ENCODE measurements around the gene ZBTB7C.
"Not testable (repeated sequence)": the region's sequence is repeated elsewhere in the genome, so short reads cannot be mapped to it uniquely, and the experiment has no call there.

The ZBTB7C gene

DNA sequence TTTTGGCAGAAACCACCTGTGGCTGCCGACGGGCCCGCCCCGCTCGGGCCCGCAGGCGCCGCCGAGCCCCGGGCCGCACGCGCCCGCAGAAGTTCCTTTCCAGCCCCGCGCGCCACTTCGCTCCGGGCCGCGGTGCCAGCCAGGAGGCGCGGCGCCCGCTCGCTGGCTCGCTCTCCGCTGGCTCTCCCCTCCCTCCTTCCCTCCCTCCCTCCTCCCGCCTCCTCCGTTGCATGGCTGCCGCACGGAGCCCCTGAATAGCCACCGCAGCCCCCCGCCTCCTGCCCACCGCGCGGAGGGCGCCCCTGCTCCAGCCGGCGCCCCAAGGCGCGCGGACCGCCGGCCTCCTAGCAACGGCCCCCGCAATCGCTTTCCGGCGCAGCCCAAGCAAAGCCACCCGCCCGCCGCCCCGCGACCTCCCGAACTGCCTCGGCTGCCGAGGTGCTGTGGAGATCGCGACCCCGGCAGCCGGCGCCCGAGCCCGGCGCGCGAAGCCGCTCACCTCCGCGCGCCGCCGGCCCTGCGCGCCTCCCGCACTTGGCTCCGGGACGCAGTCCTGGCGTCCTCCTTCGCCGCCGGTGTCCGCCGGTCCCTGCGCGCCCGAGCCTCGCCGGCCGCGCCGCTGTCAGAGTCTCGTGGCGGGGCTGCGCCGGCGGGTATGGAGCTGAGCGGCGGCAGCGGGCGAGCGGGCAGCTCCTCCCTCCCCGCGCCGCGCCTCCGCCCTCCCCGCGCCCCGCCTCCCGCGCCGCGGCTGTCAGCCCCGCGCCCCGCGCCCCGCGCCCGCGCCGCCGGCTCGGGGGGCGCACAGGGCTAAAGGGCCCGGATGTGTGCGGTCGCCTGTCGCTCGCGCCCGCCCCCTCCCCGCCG, at the start of gene ZBTB7C:
Gene ZBTB7C (minus strand): TSS at position 657 of the 864 bp plus-strand sequence.
- DNase-seq (ENCODE audit: low read depth, low spot score), result no peak

DNA sequence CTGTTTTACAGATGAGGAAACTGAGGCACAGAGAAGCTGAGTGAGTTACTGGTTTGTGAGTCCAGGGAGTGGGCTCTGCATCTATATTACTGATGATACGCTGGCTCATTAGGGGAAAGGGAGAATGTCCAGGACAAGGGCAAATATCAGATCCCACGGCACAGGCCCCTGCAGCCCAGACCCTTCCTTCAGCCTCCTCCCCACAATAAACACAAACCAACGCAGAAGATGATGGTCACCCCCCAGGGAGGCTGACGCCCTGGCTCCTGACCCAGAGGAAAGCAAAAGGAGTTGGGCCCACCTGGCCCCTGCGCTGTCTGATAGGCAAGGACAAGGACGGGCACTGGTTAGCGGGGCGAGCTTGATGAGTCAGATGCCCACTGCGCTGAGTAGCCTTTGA, 47.7 kb upstream of the ZBTB7C start:
- DNase-seq (ENCODE audit: low read depth, low spot score), result no peak

DNA sequence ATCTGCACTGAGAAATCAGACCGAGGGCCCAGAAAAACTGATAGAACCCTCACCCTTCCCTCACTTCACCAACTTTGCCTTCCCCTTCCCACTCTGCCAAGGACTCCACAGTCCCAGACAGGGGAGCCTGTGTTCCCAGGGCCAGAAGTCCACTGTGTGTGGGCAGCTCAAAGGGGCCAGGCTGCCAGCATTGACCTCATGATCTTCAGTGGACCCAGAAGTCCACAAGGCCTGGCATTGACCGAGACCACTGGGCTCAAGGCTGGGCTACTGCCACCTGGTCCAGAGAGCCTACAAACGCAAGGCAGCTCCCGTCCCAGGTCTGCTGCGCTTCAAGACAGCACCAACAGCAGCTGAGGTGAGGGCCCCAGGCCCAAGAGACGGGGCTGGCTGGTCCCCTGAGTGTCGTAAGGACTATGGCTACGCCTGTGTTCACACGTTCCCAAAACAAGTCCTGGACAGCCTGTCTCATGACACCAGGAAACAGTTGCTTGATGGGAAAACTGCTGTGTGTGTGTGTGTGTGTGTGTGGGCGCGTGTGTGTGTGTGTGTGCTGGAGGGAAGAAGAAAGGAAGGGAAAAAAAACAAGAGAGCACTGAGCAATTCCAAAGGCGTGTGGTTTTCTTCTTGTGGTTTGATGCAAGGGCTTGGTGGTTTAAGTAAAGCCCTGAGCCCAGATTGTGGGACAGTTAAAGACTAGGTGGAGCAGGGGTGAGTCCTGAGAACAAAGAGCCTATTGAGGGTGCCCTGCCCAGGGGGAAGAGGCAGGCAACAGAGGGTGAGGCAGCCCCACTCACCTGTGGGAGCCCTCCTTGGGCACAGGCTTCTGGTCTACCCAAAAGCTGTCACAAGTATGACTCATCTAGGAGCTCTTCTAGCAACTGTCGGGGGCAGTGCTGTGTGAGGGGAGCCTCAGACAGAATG, 46.6 kb upstream of the ZBTB7C start:
- DNase-seq (ENCODE audit: low read depth, low spot score), result peak; percentile 13

DNA sequence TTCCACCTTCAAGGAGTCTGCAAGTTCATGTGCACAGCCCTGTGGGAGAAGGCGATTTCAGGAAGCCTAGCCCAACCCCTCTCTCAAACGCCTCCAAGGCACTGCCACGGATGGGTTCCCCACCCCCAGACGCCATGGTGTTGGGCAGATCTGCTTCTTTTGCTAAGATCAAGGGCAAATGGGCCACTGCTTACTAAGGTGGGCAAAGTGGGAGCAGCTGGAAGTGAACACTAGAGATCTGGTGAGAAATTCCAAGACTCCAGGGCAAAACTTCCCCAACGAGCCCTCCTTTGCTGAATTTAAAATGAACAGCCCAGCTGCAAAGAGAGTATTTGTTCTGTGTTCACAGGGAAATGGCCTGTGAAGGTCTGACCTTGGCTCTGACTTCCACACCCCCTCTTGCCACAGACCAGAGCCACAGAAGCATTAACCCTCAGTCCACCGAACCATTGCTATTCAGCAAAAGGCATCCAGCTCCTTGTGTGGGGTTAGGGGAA, 45.1 kb upstream of the ZBTB7C start:
- no peak for DNase-seq (ENCODE audit: low read depth, low spot score)

GRCh38 chr18:48453330-48454066, 44.3 kb upstream of the ZBTB7C start:
- DNase-seq (ENCODE audit: low read depth, low spot score), result no peak

GRCh38 chr18:48452861-48453323, 43.7 kb upstream of the ZBTB7C start:
- no peak for DNase-seq (ENCODE audit: low read depth, low spot score)

GRCh38 chr18:48450685-48451084, 41.5 kb upstream of the ZBTB7C start:
- DNase-seq (ENCODE audit: low read depth, low spot score), result no peak

GRCh38 chr18:48446582-48447225, 37.5 kb upstream of the ZBTB7C start:
- DNase-seq (ENCODE audit: low read depth, low spot score), result peak; percentile 7

DNA sequence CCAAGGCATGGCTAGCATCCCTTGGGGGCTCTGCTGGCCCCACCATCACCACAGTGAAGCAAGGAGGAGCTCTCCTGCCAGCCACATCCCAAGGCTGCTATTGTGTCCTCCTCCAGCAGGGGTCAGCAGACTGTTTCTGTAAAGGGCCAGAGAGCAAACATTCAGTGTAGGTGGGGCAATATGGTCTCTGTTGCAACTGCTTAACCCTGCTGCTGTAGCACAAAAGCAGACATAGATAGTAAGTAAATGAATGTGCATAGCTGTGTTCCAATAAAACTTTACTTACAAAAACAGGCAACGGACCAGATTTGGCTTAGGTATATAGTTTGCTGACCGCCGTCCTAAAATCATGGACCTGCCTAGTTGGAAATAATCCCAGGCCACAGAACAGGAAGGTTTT, 36.4 kb upstream of the ZBTB7C start:
- DNase-seq (ENCODE audit: low read depth, low spot score), result peak; percentile 42

GRCh38 chr18:48442761-48443160, 33.6 kb upstream of the ZBTB7C start:
- no peak for DNase-seq (ENCODE audit: low read depth, low spot score)

DNA sequence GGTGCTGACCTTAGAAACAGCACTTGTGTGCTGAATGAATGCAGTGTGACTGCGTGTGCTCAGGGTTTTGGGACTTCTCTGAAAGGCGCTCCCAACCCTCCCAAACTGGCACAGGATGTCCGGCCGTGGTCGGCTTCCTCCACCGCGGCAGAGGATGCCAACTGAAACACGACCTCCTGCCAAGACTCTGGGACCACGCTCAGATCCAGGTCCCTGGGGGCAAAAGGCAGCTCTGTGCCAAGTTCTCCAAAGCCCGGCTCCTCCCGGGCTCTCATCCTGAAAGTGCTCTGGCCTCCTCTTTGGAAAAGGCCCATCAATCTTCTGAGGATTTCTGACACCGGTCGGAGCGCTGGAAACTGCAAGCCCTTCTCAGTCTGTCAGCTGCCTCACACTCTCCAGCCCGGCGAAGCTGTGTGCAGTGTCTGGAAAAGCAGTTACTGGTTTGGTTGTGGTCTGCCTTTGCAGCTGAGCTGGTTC, 32.3 kb upstream of the ZBTB7C start:
- no peak for DNase-seq (ENCODE audit: low read depth, low spot score)

GRCh38 chr18:48440924-48441323, 31.7 kb upstream of the ZBTB7C start:
- no peak for DNase-seq (ENCODE audit: low read depth, low spot score)

- DNase-seq (ENCODE audit: low read depth, low spot score), result no peak
Measured at GRCh38 chr18:48436907-48437306, 27.7 kb upstream of the ZBTB7C start.

- not testable (repeated sequence) for DNase-seq (ENCODE audit: low read depth, low spot score)
Measured at GRCh38 chr18:48434382-48434781, 25.2 kb upstream of the ZBTB7C start.

GRCh38 chr18:48433541-48433940, 24.4 kb upstream of the ZBTB7C start:
- DNase-seq (ENCODE audit: low read depth, low spot score), result no peak

DNA sequence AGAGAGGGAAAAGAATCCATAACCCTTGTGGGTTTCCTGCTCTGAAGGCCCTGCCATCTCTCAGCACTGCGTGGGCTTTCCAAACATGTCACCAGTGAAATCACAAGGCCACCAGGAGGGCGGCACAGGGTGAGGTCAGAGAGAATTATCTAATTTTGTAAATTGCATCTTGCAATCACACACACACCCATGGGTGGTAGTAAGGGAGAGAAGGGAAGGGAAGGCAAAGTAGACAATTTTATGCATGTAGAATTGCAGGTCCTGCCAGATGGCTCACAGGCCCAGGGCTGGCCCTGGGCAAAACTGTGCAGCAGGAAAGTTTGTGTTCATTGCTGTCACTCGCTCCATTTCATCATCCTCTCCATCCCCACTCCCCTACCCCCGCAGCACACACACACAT, 21.0 kb upstream of the ZBTB7C start:
- no peak for DNase-seq (ENCODE audit: low read depth, low spot score)

- DNase-seq (ENCODE audit: low read depth, low spot score), result no peak
Measured at GRCh38 chr18:48428475-48429177, 19.4 kb upstream of the ZBTB7C start.

DNA sequence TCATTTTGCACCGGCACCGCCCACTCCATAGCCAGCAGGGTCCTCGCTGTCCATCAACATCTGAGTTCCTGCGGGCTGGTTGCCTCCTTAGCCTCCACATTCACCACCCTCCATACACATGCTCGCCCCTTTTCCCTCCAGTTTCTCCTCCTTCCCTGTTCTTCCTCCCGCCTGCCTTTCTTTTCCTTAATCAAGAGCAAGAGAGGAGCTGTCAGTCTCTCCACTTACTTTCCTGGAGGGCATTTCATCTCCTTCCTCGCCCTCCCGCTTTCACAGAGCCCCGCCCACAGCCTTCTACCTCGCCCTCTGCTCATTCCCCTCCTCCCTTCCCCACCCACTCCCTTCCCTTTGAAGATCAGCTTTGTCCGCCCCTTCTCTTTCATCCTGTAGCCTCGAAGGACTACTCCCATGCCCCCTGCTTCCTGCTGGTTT, 13.8 kb upstream of the ZBTB7C start:
- DNase-seq (ENCODE audit: low read depth, low spot score), result no peak

GRCh38 chr18:48419277-48420022, 10.3 kb upstream of the ZBTB7C start:
- no peak for DNase-seq (ENCODE audit: low read depth, low spot score)

Measured in activated naive CD8-positive, alpha-beta T cell treated with anti-CD3 and anti-CD28 coated beads, Interleukin-2, amount 50 U/mL, for 16 hours (primary cell).